Stimulated activated CD4-positive, alpha-beta T cell treated with anti-CD3 and anti-CD28 coated beads, Interleukin-2, amount 100 ng/mL, for 48 hours (primary cell): ENCODE data around the gene NGDN.
A peak's percentile ranks its signal among the peaks of the same experiment; 100 is the strongest.

ENCODE experiments used
- DNase-seq, 2 donors: peaks; one replicate each; pipeline ENCODE4 v3.0.0-alpha.2; 2020

NGDN gene

GRCh38 chr14:23478109-23478759 is 8.7 kb downstream of the NGDN start:
- peak; percentile 59 for DNase-seq

GRCh38 chr14:23481362-23481970 is 12.0 kb downstream of the NGDN start:
- DNase-seq = no peak

GRCh38 chr14:23481979-23482822 is 12.7 kb downstream of the NGDN start:
- no peak for DNase-seq

GRCh38 chr14:23482823-23483148 is 13.3 kb downstream of the NGDN start:
- no peak for DNase-seq

GRCh38 chr14:23483236-23483854 is 13.8 kb downstream of the NGDN start:
- peak in 1 of 2 donors; percentile 1 for DNase-seq

- DNase-seq = no peak
Observed at GRCh38 chr14:23485326-23485725, 15.8 kb downstream of the NGDN start.

- no peak for DNase-seq
Observed at GRCh38 chr14:23486036-23486435, 16.5 kb downstream of the NGDN start.

- no peak for DNase-seq
Observed at GRCh38 chr14:23487216-23487615, 17.7 kb downstream of the NGDN start.

GRCh38 chr14:23492618-23493272 is 23.2 kb downstream of the NGDN start:
- DNase-seq = no peak

- no peak for DNase-seq
Observed at GRCh38 chr14:23494223-23494622, 24.7 kb downstream of the NGDN start.

- peak in 1 of 2 donors; percentile 8 for DNase-seq
Observed at GRCh38 chr14:23512156-23512555, 42.7 kb downstream of the NGDN start.

- DNase-seq = no peak
Observed at GRCh38 chr14:23513005-23513817, 43.7 kb downstream of the NGDN start.

- no peak for DNase-seq
Observed at GRCh38 chr14:23513818-23514643, 44.5 kb downstream of the NGDN start.

GRCh38 chr14:23514644-23514957 is 45.1 kb downstream of the NGDN start:
- DNase-seq = no peak

GRCh38 chr14:23517650-23518326 is 48.3 kb downstream of the NGDN start:
- no peak for DNase-seq

- no peak for DNase-seq
Observed at GRCh38 chr14:23518709-23519108, 49.2 kb downstream of the NGDN start.

GRCh38 chr14:23520899-23521533 is 51.5 kb downstream of the NGDN start:
- no peak for DNase-seq

- no peak for DNase-seq
Observed at GRCh38 chr14:23521785-23522640, 52.5 kb downstream of the NGDN start.

GRCh38 chr14:23522643-23523198 is 53.2 kb downstream of the NGDN start:
- DNase-seq = no peak
